Neural cell (in vitro differentiated cells): ENCODE data around the gene LIMCH1. TPM values are rescaled to one million over a fixed set of nuclear protein-coding genes. Genes with fewer than 3 reads are reported as not detected.

Source experiments
- H2AFZ ChIP-seq: fragments of 200-600, 300-800 bp; sonication (generic), shearing (Covaris generic); 2 replicates; pipeline ENCODE4 v1.6.0; 2014; ENCODE audit warnings: low read depth, mild to moderate bottlenecking, antibody characterized with exemption, low read length, moderate library complexity
- H3F3A ChIP-seq: fragments of 200-600 bp; shearing (Covaris generic); 2 replicates; pipeline ENCODE4 v1.6.1; 2016; ENCODE audit warnings: mild to moderate bottlenecking, moderate library complexity, mixed read lengths, antibody characterized with exemption, low read length; ENCODE audit not compliant: insufficient read depth, poor library complexity, severe bottlenecking
- H3K27ac ChIP-seq: fragments of 200-600, 300-800 bp; sonication (generic), shearing (Covaris generic); 2 replicates; pipeline ENCODE4 v1.5.1; 2014; ENCODE audit warnings: mild to moderate bottlenecking, low read length, moderate library complexity
- H3K27me3 ChIP-seq: fragments of 300-800, 200-600 bp; sonication (generic), shearing (Covaris generic); 2 replicates; pipeline ENCODE4 v1.6.0; 2014; ENCODE audit warnings: mild to moderate bottlenecking, low read depth, low read length, moderate library complexity; ENCODE audit not compliant: insufficient read depth
- H3K36me3 ChIP-seq: fragments of 300-800, 200-600 bp; sonication (generic), shearing (Covaris generic); 2 replicates; pipeline ENCODE4 v1.5.1; 2014; ENCODE audit warnings: mild to moderate bottlenecking, antibody characterized with exemption, low read length, moderate library complexity; ENCODE audit not compliant: insufficient read depth
- H3K4me2 ChIP-seq: fragments of 300-800, 200-600 bp; sonication (generic), shearing (Covaris generic); 2 replicates; pipeline ENCODE4 v1.6.0; 2014; ENCODE audit warnings: mild to moderate bottlenecking, low read length
- H3K4me3 ChIP-seq: fragments of 300-800, 200-600 bp; sonication (generic), shearing (Covaris generic); 2 replicates; pipeline ENCODE4 v1.5.1; 2014; ENCODE audit warnings: mild to moderate bottlenecking, low read length, moderate library complexity
- H3K79me2 ChIP-seq: fragments of 200-600 bp; shearing (Covaris generic); replicated peaks from 2 replicates; pipeline ENCODE4 v1.6.0; 2014; ENCODE audit warnings: mild to moderate bottlenecking, low read length, moderate library complexity; ENCODE audit not compliant: insufficient read depth
- H3K9ac ChIP-seq: fragments of 300-800, 200-600 bp; sonication (generic), shearing (Covaris generic); 2 replicates; pipeline ENCODE4 v1.6.1; 2016; ENCODE audit warnings: mild to moderate bottlenecking, low read length, mixed read lengths
- H3K9me2 ChIP-seq: fragments of 200-600 bp; shearing (Covaris generic); 2 replicates; pipeline ENCODE4 v1.6.1; 2016; ENCODE audit warnings: mild to moderate bottlenecking, low read length, mixed read lengths; ENCODE audit not compliant: insufficient read depth
- H3K9me3 ChIP-seq: fragments of 200-600, 300-800 bp; sonication (generic), shearing (Covaris generic); 2 replicates; pipeline ENCODE4 v1.6.1; 2016; ENCODE audit warnings: mild to moderate bottlenecking, mixed run types, low read length, moderate library complexity, mixed read lengths
- H4K20me1 ChIP-seq: fragments of 200-600 bp; shearing (Covaris generic); 2 replicates; pipeline ENCODE4 v1.6.1; 2016; ENCODE audit warnings: mild to moderate bottlenecking, mixed run types; ENCODE audit not compliant: insufficient read depth
- CTCF ChIP-seq: fragments of 450-650 bp; IDR thresholded peaks from 2 replicates; pipeline ENCODE4 v1.5.1; 2014; ENCODE audit warnings: antibody characterized with exemption, mild to moderate bottlenecking, moderate library complexity; ENCODE audit not compliant: poor library complexity, severe bottlenecking
- EP300 ChIP-seq: fragments of 450-650 bp; conservative IDR thresholded peaks from 2 replicates; pipeline ENCODE4 v1.6.1; 2014; ENCODE audit warnings: antibody characterized with exemption, mild to moderate bottlenecking, moderate library complexity; ENCODE audit not compliant: poor library complexity, severe bottlenecking
- EZH2 ChIP-seq: fragments of 200-600, 300-800 bp; shearing (Covaris generic), sonication (generic); IDR thresholded peaks from 2 replicates; pipeline ENCODE4 v1.6.1; 2014; ENCODE audit warnings: antibody characterized with exemption, low read length, borderline replicate concordance, mild to moderate bottlenecking; ENCODE audit not compliant: insufficient read depth, poor library complexity, severe bottlenecking
- MXI1 ChIP-seq: fragments of 450-650 bp; conservative IDR thresholded peaks from 2 replicates; pipeline ENCODE4 v1.6.1; 2014; ENCODE audit warnings: antibody characterized with exemption, mild to moderate bottlenecking; ENCODE audit not compliant: poor library complexity, severe bottlenecking
- POLR2AphosphoS5 ChIP-seq: IDR thresholded peaks from 2 replicates; pipeline ENCODE4 v1.6.1; 2012
- RAD21 ChIP-seq: fragments of 450-650 bp; conservative IDR thresholded peaks from 2 replicates; pipeline ENCODE4 v1.6.1; 2014; ENCODE audit warnings: antibody characterized with exemption, mild to moderate bottlenecking, moderate library complexity
- REST ChIP-seq: IDR thresholded peaks from 2 replicates; pipeline ENCODE4 v1.6.1; 2012; ENCODE audit warnings: borderline replicate concordance
- SMC3 ChIP-seq: fragments of 450-650 bp; conservative IDR thresholded peaks from 2 replicates; pipeline ENCODE4 v1.6.1; 2014; ENCODE audit warnings: antibody characterized with exemption, mild to moderate bottlenecking, moderate library complexity; ENCODE audit not compliant: poor library complexity
- TAF1 ChIP-seq: IDR thresholded peaks from 2 replicates; pipeline ENCODE4 v1.6.1; 2012; ENCODE audit warnings: low read depth
- polyA plus RNA-seq: library from polyadenylated mRNA; depleted of rRNA; stranded (reverse); fragments of >200 nt; gene quantifications from 2 replicates; pipeline ENCODE4 v1.2.3, GENCODE V29; 2014

The LIMCH1 gene
- polyA plus RNA-seq, 1 donor from 2014 or later, result 9.1 TPM

- H2AFZ ChIP-seq, result no peak overlapping the region
Observed at GRCh38 chr4:41638203-41638602, 100.2 kb downstream of the LIMCH1 start.

GRCh38 chr4:41638866-41639265 lies 100.9 kb downstream of the LIMCH1 start:
- Histone ChIP-seq H3K9ac (no peak overlapping the region), H3K9me3 (no peaks in the 10 kb centered on the region), H3F3A (no peaks in the 10 kb centered on the region), H4K20me1 (no peaks in the 10 kb centered on the region), H3K9me2 (no peaks in the 10 kb centered on the region), H3K27me3 (peaks cover 9% of the 10 kb centered on the region), H3K36me3 (no peaks in the 10 kb centered on the region), H3K4me2 (no peak overlapping the region), H3K79me2 (no peaks in the 10 kb centered on the region), H3K4me3 (no peak overlapping the region), H3K27ac (no peak overlapping the region), H2AFZ (no peak overlapping the region)
- TF ChIP-seq REST (no peak), POLR2AphosphoS5 (no peak), TAF1 (no peak), CTCF (no peak), RAD21 (no peak), SMC3 (no peak), MXI1 (no peak)

More at GRCh38 chr4:41638203-41638602, 100.2 kb downstream of the LIMCH1 start:
- Histone ChIP-seq H3K27me3 (peaks cover 4% of the 10 kb centered on the region), H3K4me3 (no peak overlapping the region), H4K20me1 (no peaks in the 10 kb centered on the region), H3K36me3 (no peaks in the 10 kb centered on the region), H3K9me3 (no peaks in the 10 kb centered on the region), H3K9ac (no peak overlapping the region), H3K4me2 (no peak overlapping the region), H3F3A (no peaks in the 10 kb centered on the region), H3K27ac (no peak overlapping the region), H3K79me2 (no peaks in the 10 kb centered on the region), H3K9me2 (no peaks in the 10 kb centered on the region)
- no peak for TF ChIP-seq POLR2AphosphoS5
- TF ChIP-seq TAF1, result no peak
- TF ChIP-seq REST, result no peak
- TF ChIP-seq EZH2, result no peak
- no peak for TF ChIP-seq EP300
- TF ChIP-seq MXI1, result no peak
- no peak for TF ChIP-seq CTCF
- no peak for TF ChIP-seq SMC3
- TF ChIP-seq RAD21, result no peak
